Caco-2 (cell line): Measurements from ENCODE around the gene PLB1. TPM values are rescaled to one million over a fixed set of nuclear protein-coding genes. Genes with fewer than 3 reads are reported as not detected.

Source experiments
- BruUV-seq: library from RNA; stranded (reverse); fragments of 400-500 nt; replicated peaks from 2 replicates; lab custom pipeline; 2021; lab: Mats Ljungman, UMichigan
- CTCF ChIA-PET: fragments of 300-600 bp; sonication (Branson Sonifier 250); formaldehyde crosslinking; loops from one replicate; lab custom pipeline; 2022; ENCODE audit warnings: antibody characterized with exemption; lab: Charles Lee
- POLR2A ChIA-PET: fragments of 300-600 bp; sonication (Branson Sonifier 250); formaldehyde crosslinking; loops from one replicate; lab custom pipeline; 2022; ENCODE audit warnings: antibody characterized with exemption; lab: Charles Lee
- DNase-seq, 2 experiments: peaks; one replicate each; pipeline versions ENCODE4 v3.0.0 to v3.0.0-alpha.2; 2020 to 2022
- H3K27me3 ChIP-seq: replicated peaks from 2 replicates; pipeline ENCODE4 v1.6.0; 2011; ENCODE audit warnings: low read length; ENCODE audit not compliant: control insufficient read depth, insufficient read depth
- H3K36me3 ChIP-seq: 2 replicates; pipeline ENCODE4 v1.5.1; 2011; ENCODE audit warnings: low read length; ENCODE audit not compliant: control insufficient read depth, insufficient read depth
- H3K4me1 ChIP-seq: fragments of 250-450 bp; sonication (Bioruptor Pico); 2 replicates; pipeline ENCODE4 v1.5.1; 2020; ENCODE audit warnings: mild to moderate bottlenecking
- H3K4me3 ChIP-seq: 2 replicates; pipeline ENCODE4 v1.5.1; 2011; ENCODE audit warnings: low read depth, mild to moderate bottlenecking, control low read depth, low read length
- H3K9me3 ChIP-seq: fragments of 250-450 bp; sonication (Bioruptor Pico); 2 replicates; pipeline ENCODE4 v1.5.1; 2020; ENCODE audit warnings: mild to moderate bottlenecking, moderate library complexity
- H3K27ac Mint-ChIP-seq: one replicate; pipeline ENCODE4 v1.8.0; 2022; ENCODE audit warnings: mixed read lengths; ENCODE audit not compliant: unreplicated experiment
- H3K27me3 Mint-ChIP-seq: one replicate; pipeline ENCODE4 v1.8.0; 2022; ENCODE audit warnings: mixed read lengths; ENCODE audit not compliant: insufficient read depth, unreplicated experiment
- H3K36me3 Mint-ChIP-seq: one replicate; pipeline ENCODE4 v1.8.0; 2022; ENCODE audit warnings: mild to moderate bottlenecking, mixed read lengths; ENCODE audit not compliant: insufficient read depth, unreplicated experiment
- H3K4me1 Mint-ChIP-seq: one replicate; pipeline ENCODE4 v1.8.0; 2022; ENCODE audit warnings: low read depth, mixed read lengths; ENCODE audit not compliant: unreplicated experiment
- H3K4me3 Mint-ChIP-seq: one replicate; pipeline ENCODE4 v1.8.0; 2022; ENCODE audit warnings: mild to moderate bottlenecking, moderate library complexity, mixed read lengths; ENCODE audit not compliant: unreplicated experiment
- H3K9me3 Mint-ChIP-seq: one replicate; pipeline ENCODE4 v1.8.0; 2022; ENCODE audit warnings: mixed read lengths; ENCODE audit not compliant: unreplicated experiment
- CTCF ChIP-seq, 2 experiments: fragments of 200-600 bp in 1 of 2; IDR thresholded peaks; 1 replicate in 1 of 2; 2 replicates in 1 of 2; pipeline versions ENCODE4 v1.5.1 to v1.8.0; 2011 to 2022; ENCODE audit warnings: antibody characterized with exemption in 1 of 2, control low read depth in 1 of 2, inconsistent platforms in 1 of 2, low read depth in 1 of 2, low read length in 1 of 2, mild to moderate bottlenecking in 1 of 2, moderate library complexity in 1 of 2; ENCODE audit not compliant: insufficient read depth in 1 of 2, severe bottlenecking in 1 of 2, unreplicated experiment in 1 of 2
- intact Hi-C: fragments of 100-400 bp; cut with micrococcal nuclease; formaldehyde crosslinking; loops from one replicate; pipeline ENCODE4 v1.10.0; 2022; ENCODE audit not compliant: unreplicated experiment
- total RNA-seq: library from RNA; stranded (reverse); gene quantifications from 2 replicates; pipeline ENCODE4 v1.2.3, GENCODE V29; 2022

Gene PLB1
- total RNA-seq, 1 experiment from 2014 or later = 2.8 TPM

GRCh38 chr2:28556303-28556702, 60.4 kb downstream of the PLB1 start:
- ChIA-PET POLR2A (no interaction called here), CTCF (interaction anchor here (0.6 kb wide), 1 partner anchor 9 kb away, joined by 5 read pairs; no protein-coding TSS in a partner anchor)
- no peaks in the 10 kb centered on the region for H3K36me3 ChIP-seq
- Mint-ChIP-seq H3K4me3 (no peak overlapping the region), H3K36me3 (no peaks in the 10 kb centered on the region), H3K4me1 (no peaks in the 10 kb centered on the region), H3K9me3 (no peaks in the 10 kb centered on the region), H3K27me3 (no peaks in the 10 kb centered on the region), H3K27ac (no peak overlapping the region)
- no peak for DNase-seq
- TF ChIP-seq CTCF (IDR thresholded peaks at IDR 0.05; ENCODE audit: insufficient read depth in 1 of 2, low read depth in 1 of 2, low read length in 1 of 2, severe bottlenecking in 1 of 2, unreplicated experiment in 1 of 2) = no peak
- no peaks in the 10 kb centered on the region for H3K27me3 ChIP-seq
- no peak overlapping the region for H3K4me3 ChIP-seq
- 0 out of 2 replicates have a peak, but pooled peaks cover 4% of the 10 kb centered on the region for H3K4me1 ChIP-seq
- H3K9me3 ChIP-seq = no peaks in the 10 kb centered on the region
- intact Hi-C loops = no loop called here
- no TSS peak for BruUV-seq

GRCh38 chr2:28557389-28558131, 61.7 kb downstream of the PLB1 start:
- no TSS peak for BruUV-seq
- ChIA-PET POLR2A (no interaction called here), CTCF (interaction anchor here (0.5 kb wide), 1 partner anchor 269 kb away, joined by 5 read pairs; no protein-coding TSS in a partner anchor)
- no peak for TF ChIP-seq CTCF (IDR thresholded peaks at IDR 0.05; ENCODE audit: insufficient read depth in 1 of 2, low read depth in 1 of 2, low read length in 1 of 2, severe bottlenecking in 1 of 2, unreplicated experiment in 1 of 2)
- Histone ChIP-seq H3K4me1 (0 out of 2 replicates have a peak, but pooled peaks cover 4% of the 10 kb centered on the region), H3K36me3 (no peaks in the 10 kb centered on the region), H3K9me3 (no peaks in the 10 kb centered on the region), H3K4me3 (no peak overlapping the region), H3K27me3 (no peaks in the 10 kb centered on the region)
- H3K4me1 Mint-ChIP-seq = no peaks in the 10 kb centered on the region
- no peak overlapping the region for H3K27ac Mint-ChIP-seq
- intact Hi-C loops = no loop called here
- no peaks in the 10 kb centered on the region for H3K9me3 Mint-ChIP-seq
- DNase-seq = no peak
- H3K36me3 Mint-ChIP-seq = no peaks in the 10 kb centered on the region
- no peaks in the 10 kb centered on the region for H3K27me3 Mint-ChIP-seq
- H3K4me3 Mint-ChIP-seq = no peak overlapping the region

GRCh38 chr2:28558158-28558820, 62.4 kb downstream of the PLB1 start:
- POLR2A ChIA-PET = interaction anchor here (0.7 kb wide), 1 partner anchor 119 kb away, joined by 3 read pairs; no protein-coding TSS in a partner anchor
- CTCF ChIA-PET = interaction anchor here (0.5 to 0.6 kb wide), 2 partner anchors 8 to 268 kb away, joined by 3 to 5 read pairs; no protein-coding TSS in a partner anchor
- Histone ChIP-seq H3K9me3 (no peaks in the 10 kb centered on the region), H3K4me3 (no peak overlapping the region), H3K36me3 (no peaks in the 10 kb centered on the region), H3K27me3 (no peaks in the 10 kb centered on the region), H3K4me1 (0 out of 2 replicates have a peak, but pooled peaks cover 4% of the 10 kb centered on the region)
- Mint-ChIP-seq H3K4me1 (no peaks in the 10 kb centered on the region), H3K27me3 (no peaks in the 10 kb centered on the region), H3K9me3 (no peaks in the 10 kb centered on the region), H3K4me3 (no peak overlapping the region), H3K36me3 (no peaks in the 10 kb centered on the region), H3K27ac (no peak overlapping the region)
- intact Hi-C loops = no loop called here
- TF ChIP-seq CTCF (IDR thresholded peaks at IDR 0.05; ENCODE audit: insufficient read depth in 1 of 2, low read depth in 1 of 2, low read length in 1 of 2, severe bottlenecking in 1 of 2, unreplicated experiment in 1 of 2) = no peak
- no TSS peak for BruUV-seq
- DNase-seq = no peak
